ENCODE measurements around the gene SNX2. TPM values are rescaled to one million over a fixed set of nuclear protein-coding genes. Genes with fewer than 3 reads are reported as not detected.

SNX2 gene
- total RNA-seq, 1 donor from 2014 or later: 53.8 TPM

GRCh38 chr5:122788996-122789395 lies 14.1 kb downstream of the SNX2 start:
- DNase-seq (ENCODE audit: low spot score): no peak
- TF ChIP-seq, protein P1, sequence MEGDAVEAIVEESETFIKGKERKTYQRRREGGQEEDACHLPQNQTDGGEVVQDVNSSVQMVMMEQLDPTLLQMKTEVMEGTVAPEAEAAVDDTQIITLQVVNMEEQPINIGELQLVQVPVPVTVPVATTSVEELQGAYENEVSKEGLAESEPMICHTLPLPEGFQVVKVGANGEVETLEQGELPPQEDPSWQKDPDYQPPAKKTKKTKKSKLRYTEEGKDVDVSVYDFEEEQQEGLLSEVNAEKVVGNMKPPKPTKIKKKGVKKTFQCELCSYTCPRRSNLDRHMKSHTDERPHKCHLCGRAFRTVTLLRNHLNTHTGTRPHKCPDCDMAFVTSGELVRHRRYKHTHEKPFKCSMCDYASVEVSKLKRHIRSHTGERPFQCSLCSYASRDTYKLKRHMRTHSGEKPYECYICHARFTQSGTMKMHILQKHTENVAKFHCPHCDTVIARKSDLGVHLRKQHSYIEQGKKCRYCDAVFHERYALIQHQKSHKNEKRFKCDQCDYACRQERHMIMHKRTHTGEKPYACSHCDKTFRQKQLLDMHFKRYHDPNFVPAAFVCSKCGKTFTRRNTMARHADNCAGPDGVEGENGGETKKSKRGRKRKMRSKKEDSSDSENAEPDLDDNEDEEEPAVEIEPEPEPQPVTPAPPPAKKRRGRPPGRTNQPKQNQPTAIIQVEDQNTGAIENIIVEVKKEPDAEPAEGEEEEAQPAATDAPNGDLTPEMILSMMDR (IDR thresholded peaks at IDR 0.05): no peak
- Mint-ChIP-seq H3K27me3 (ENCODE audit: low read depth) (no peaks in the 10 kb centered on the region), H3K36me3 (ENCODE audit: low read depth) (peaks cover 9% of the 10 kb centered on the region), H3K4me3 (ENCODE audit: unreplicated experiment) (no peak overlapping the region), H3K9me3 (ENCODE audit: low read depth) (peaks cover 10% of the 10 kb centered on the region), H3K27ac (ENCODE audit: unreplicated experiment) (no peak overlapping the region), H3K4me1 (ENCODE audit: low read depth) (peaks cover 8% of the 10 kb centered on the region)

- no peaks in the 10 kb centered on the region for H3K27me3 Mint-ChIP-seq (ENCODE audit: low read depth)
- no peak for DNase-seq (ENCODE audit: low spot score)
- H3K27ac Mint-ChIP-seq (ENCODE audit: unreplicated experiment): no peak overlapping the region
Measured at GRCh38 chr5:122789461-122790171, 14.7 kb downstream of the SNX2 start.

GRCh38 chr5:122790354-122791103 lies 15.6 kb downstream of the SNX2 start:
- TF ChIP-seq, protein P1 (IDR thresholded peaks at IDR 0.05): no peak
- no peak for DNase-seq (ENCODE audit: low spot score)
- H3K4me3 Mint-ChIP-seq (ENCODE audit: unreplicated experiment): no peak overlapping the region
- peaks cover 6% of the 10 kb centered on the region for H3K36me3 Mint-ChIP-seq (ENCODE audit: low read depth)
- H3K4me1 Mint-ChIP-seq (ENCODE audit: low read depth): peaks cover 8% of the 10 kb centered on the region
- H3K27me3 Mint-ChIP-seq (ENCODE audit: low read depth): no peaks in the 10 kb centered on the region
- peaks cover 7% of the 10 kb centered on the region for H3K9me3 Mint-ChIP-seq (ENCODE audit: low read depth)
- no peak overlapping the region for H3K27ac Mint-ChIP-seq (ENCODE audit: unreplicated experiment)

More at GRCh38 chr5:122789461-122790171, 14.7 kb downstream of the SNX2 start:
- TF ChIP-seq, protein P1 (IDR thresholded peaks at IDR 0.05): no peak
- H3K4me1 Mint-ChIP-seq (ENCODE audit: low read depth): peaks cover 8% of the 10 kb centered on the region
- H3K36me3 Mint-ChIP-seq (ENCODE audit: low read depth): peaks cover 9% of the 10 kb centered on the region
- H3K9me3 Mint-ChIP-seq (ENCODE audit: low read depth): peaks cover 10% of the 10 kb centered on the region
- H3K4me3 Mint-ChIP-seq (ENCODE audit: unreplicated experiment): no peak overlapping the region

- H3K4me1 Mint-ChIP-seq (ENCODE audit: low read depth): no peaks in the 10 kb centered on the region
- no peak for DNase-seq (ENCODE audit: low spot score)
- H3K27ac Mint-ChIP-seq (ENCODE audit: unreplicated experiment): no peak overlapping the region
- TF ChIP-seq, protein P1 (IDR thresholded peaks at IDR 0.05): no peak
- H3K36me3 Mint-ChIP-seq (ENCODE audit: low read depth): peaks cover 24% of the 10 kb centered on the region
- no peak overlapping the region for H3K4me3 Mint-ChIP-seq (ENCODE audit: unreplicated experiment)
- H3K9me3 Mint-ChIP-seq (ENCODE audit: low read depth): no peaks in the 10 kb centered on the region
- H3K27me3 Mint-ChIP-seq (ENCODE audit: low read depth): no peaks in the 10 kb centered on the region
Measured at GRCh38 chr5:122805481-122805880, 30.6 kb downstream of the SNX2 start.

DNA sequence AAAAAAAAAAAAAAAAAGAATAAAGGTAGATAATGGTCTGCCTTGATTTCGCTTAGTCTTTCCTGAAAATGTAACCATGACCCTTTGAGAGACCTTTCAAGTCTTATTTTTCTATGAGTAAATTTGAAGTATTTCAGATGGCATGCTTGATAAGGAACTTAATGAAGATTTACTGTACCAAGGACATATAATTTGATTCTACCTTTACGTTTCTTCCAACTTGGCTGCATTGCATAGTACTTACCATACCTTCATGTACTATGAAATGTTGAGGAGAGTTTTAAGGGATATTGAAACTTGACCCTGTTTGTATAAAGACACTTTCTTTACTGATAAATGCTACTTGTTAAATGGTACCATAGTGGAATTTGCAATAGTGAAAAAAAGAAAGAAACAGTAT lies 35.5 kb downstream of the SNX2 start:
- DNase-seq (ENCODE audit: low spot score): no peak
- Mint-ChIP-seq H3K4me1 (ENCODE audit: low read depth) (no peaks in the 10 kb centered on the region), H3K36me3 (ENCODE audit: low read depth) (peaks cover 18% of the 10 kb centered on the region), H3K9me3 (ENCODE audit: low read depth) (no peaks in the 10 kb centered on the region), H3K27ac (ENCODE audit: unreplicated experiment) (no peak overlapping the region), H3K27me3 (ENCODE audit: low read depth) (no peaks in the 10 kb centered on the region), H3K4me3 (ENCODE audit: unreplicated experiment) (no peak overlapping the region)
- TF ChIP-seq, protein P1 (IDR thresholded peaks at IDR 0.05): no peak

Data from chondrocyte (in vitro differentiated cells).